NCI-H1417 treated with DMSO at 0.1 percent for 48 hours (cell line): ENCODE measurements around the gene CALD1.

Source experiments
- DNase-seq: peaks from one replicate; lab custom pipeline; 2025; lab: John Stamatoyannopoulos, UW

Gene CALD1

DNA sequence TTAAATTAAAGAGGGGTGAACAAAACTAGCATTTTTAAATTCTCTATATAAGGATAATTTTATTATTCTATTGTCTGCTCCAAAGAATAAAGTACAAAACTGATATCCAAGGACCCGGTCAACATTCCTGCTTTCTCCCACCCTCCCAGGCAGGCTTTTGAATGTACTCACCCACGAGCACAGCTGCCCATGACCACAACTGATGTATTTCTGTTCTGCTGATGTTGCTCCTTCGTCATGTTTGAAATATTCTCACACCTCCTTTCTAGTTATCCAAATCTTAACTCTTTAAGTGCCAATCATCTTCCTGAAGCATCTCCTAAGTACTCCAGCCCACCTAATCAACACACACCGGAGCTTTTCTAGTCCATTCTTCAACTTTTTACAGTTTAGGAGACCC lies 46.7 kb downstream of the CALD1 start:
- no peak for DNase-seq

DNA sequence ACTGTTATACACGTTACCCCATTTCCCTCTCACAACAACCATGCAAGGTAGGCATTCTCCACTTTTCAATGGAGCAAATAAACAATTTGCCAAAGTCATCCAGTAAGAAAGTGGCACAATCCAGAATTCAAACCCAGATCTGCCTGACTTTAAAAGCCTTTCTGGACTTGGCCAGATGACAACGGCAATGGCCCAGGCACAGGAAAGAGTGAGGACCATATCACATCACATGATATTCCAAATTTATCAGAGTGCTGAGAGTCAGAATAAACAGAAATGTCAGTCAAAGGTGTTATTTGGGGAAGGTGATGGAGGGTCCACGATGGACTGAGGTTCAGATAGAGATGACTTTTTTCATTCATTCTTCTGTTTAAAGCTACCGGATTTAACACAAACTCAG lies 48.0 kb downstream of the CALD1 start:
- DNase-seq = no peak

DNA sequence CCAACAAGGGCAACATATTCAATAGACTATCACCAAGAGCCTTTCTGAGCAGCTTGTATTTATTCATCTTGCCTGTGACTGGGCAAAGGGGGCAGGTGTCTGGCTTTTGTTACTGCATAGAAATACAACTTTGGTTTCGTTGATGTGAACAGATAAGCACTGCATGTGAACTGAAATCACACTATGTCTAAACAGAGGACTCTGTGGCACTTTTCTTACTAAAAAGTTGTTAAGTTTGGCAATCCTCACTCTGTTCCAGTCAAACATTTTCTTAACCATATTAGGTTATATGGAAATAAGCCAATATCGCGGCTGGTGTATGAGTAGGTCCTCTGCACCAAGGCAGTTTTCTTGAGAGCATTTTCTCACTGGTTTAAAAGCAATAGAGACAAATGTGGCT lies 48.5 kb downstream of the CALD1 start:
- no peak for DNase-seq

DNA sequence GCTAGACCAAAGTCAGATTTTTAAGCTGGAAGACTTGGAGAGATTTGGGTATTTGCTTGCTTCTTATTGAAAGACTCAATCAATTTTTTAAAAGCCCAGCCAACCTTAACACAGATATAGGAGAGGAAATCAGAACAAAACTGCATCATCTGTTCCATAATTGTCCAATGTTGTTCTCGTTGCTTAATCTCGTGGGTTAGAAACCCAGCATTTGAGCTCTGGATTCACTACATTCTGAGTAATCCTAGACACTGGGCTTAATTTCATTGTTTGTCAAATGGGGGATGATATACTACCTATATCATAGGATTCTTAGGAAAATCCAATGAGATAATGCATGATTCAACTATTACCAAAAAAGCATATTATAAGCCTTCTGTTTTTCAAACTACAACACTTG lies 48.9 kb downstream of the CALD1 start:
- DNase-seq = no peak

DNA sequence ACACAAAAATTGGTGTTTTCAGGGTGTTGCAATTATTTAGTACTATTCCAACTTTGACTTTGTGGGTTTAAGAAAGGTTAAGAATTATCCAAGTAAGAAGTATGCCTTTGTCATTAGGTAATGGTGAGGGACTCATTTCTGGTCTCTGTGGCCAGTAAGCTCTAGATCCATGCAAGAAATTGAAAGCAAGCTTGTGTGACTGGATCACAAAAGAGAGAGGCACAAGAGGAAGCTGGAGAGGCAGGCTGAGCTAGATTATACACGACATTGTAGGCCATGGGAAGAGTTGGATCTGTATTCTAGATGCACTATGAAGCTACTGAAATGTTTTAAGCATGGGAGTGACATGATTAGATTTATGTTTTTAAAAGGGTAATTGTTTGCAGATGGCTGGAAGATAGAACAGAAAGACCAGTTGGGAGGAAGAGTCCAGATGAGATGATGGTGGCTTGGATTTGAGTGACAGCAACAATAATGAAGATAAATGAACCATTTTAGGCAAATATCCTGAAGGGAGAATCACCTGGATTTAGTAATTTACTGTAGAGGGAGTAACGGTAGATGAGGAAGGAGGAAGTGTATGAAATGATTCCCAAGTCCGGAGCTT lies 50.0 kb downstream of the CALD1 start:
- DNase-seq = no peak

DNA sequence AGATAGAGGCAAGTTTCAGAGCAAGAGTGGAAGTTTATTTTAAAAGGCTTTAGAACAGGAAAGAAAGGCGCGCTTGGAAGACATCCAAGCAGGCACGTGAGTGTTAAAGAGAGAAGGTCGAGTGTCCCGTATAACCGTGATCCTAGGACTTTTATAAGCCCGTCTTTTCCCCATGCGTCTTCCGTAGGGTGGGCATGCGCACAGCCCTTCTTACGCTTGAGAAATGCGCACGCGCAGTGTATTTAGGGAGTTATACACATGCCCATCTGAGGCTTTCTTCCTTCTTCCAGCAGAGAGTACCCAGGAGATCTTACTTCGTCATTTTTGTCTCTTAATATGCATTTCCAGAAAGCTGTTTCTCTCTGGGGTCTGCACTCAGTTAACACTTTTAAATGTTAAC lies 52.4 kb downstream of the CALD1 start:
- DNase-seq = no peak

DNA sequence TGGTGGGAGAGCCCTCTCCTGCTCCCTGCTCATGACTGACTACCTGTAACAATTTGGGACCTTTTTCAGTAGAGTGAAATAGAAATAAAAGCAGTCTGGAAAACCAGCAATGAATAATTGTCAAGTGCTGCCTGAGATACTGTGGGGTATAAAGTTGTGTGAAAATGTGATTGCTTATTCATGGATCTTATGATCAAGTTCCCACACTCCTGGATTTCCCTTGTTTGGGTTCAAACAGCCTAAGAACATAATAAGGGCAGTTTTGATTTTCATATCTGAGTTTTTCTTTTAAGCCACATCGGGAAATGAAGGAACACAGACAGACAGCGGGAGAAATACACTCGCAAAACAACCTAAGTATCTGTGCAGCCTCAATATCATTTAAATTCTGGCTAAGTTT lies 52.9 kb downstream of the CALD1 start:
- no peak for DNase-seq

DNA sequence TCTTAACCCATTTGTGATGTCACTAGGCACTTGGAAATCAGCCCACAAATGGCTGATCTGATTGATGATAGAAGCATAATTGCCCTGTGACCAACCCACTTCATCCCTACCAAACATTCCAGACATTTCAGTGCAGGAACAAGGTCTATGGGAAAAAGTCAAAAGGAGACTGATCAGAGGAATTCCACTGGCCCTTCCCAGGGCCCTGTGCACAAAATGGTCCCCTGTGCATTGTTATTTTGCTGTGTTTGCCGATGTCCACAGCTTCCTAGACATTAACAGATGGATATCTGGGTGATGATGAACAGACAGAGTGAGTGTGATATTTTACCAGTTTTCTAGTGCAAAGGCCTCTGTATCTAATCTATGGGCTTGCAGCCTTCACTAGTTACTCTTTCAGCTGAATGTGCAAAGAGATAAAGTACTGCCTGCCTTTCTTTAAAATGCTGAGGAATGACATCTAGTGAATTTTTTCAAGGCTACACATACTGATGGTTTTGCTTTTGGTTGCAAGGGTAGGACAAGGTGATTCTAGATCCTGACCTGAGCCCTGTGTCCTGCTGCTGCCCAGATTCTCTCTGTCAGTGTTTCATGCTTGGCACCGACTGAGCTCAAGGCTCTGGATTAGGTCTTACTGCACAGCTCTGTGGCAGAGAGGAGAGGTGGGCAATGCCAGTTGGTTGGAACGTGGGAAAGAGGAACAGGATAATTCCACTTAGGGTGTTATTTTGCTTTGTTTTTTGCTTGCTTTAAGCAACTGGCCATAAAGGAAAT lies 55.4 kb downstream of the CALD1 start:
- DNase-seq = no peak

DNA sequence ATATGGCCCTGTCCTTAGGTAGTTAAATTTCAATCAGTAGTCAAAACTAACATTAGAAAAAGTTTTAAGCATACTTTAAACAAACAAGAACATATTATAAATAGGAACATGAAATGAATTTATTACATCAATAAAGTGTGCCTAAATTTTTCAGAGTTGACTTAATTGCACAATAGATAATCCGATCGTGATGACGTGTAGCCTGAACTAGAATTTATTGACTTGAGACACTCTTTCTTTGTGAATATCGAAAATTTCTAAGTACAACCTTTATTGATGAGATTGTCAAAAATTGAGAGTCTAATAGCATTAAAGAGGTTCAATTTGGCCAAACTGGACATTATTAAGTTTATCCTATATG lies 56.0 kb downstream of the CALD1 start:
- no peak for DNase-seq

DNA sequence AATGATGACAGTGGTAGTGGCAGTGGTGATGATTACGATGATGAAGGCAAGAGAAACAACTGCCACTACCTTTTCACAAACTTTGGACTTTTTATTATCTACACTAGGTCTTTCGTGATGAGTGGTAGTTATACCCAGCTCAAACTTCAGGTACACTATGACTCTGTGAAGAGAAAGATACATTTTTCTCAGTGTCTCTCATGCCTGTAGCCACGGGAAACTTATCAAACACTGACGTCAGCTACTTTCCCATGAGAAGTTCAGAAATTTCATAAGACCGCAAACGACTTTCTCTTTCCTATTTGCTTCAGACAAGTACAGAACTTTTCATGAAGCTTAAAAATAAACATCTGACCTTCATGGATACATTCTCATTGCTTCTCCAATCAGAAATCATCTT lies 57.0 kb downstream of the CALD1 start:
- no peak for DNase-seq

DNA sequence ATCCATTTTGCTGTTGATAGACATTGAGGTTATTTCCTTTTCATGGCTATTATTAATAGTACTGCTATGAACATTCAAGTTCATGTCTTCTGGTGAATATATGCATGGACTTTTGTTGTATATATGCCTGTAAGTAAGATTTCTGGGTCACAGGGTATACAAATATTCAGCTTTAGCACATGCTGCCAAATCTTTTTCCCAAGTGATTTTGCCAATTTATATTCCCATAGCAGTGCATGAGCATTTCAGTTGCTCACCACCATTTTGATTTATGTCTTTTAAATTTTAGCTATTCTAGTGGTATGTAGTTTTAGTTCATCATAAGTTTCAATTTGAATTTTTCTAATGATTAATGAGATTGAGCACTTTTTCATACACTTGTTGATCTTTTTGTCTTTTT lies 59.9 kb downstream of the CALD1 start:
- DNase-seq = no peak

DNA sequence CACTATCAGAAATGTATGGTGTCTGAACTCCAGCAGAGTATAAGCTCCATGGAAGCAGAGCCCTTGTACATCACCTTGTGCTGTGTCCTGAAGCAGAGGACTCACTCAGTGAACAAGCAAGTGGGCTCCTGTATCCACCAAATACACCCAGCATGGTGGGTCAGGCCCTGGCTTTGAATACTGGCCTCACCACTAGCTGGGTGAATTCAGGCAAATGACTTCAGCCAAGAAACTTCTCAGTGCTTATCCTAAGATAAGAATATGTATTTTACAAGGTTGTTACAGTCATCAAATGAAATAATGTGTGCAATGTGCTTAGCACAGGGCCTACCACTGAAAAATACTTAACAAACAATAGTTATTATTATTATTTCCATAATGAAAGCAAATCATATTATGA lies 62.6 kb downstream of the CALD1 start:
- DNase-seq = no peak

DNA sequence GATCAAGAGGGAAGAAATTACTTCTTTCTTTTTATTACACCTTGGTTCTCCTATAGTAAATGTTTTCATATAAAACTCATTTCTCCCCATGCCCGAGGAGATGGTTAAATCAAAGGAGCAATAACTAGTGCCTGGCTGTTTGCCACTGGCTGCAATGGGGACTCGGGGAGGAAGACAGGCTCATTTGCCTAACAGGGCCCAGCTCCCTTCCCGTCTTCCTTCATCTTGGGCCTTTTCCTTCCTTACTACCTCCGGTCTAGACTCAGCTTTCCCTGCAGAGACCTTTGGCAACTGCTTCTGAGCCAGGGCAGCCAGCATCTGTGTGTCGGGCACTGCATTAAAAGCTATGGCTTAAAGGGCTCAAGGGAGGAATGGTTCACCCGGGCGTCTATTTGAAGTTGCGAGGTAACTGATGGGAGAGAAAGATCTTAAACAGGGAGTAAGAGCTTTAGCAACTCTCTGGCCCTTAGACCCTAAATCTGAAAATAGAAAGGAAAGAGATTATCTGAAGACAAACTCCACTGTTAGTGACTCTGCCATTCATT lies 63.5 kb downstream of the CALD1 start:
- DNase-seq = no peak

DNA sequence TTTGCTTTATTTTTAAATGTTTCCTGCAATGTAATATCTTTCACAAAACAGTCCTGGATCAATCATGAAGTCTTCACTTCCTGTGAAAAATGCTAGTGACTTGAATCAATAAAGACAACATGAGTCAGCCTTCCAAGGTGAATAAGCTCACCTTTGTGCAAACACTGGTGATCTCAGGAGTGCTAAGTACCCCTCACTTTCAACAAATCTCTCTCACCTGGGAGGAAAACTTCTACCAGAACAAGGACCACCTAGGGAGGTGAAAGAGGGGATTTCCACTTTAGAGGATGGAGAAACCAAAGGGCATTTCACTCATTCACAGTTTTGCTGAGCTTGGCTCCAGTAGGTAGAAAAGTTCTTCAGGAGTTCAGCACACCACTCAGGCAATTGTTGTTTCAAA lies 64.8 kb downstream of the CALD1 start:
- no peak for DNase-seq

DNA sequence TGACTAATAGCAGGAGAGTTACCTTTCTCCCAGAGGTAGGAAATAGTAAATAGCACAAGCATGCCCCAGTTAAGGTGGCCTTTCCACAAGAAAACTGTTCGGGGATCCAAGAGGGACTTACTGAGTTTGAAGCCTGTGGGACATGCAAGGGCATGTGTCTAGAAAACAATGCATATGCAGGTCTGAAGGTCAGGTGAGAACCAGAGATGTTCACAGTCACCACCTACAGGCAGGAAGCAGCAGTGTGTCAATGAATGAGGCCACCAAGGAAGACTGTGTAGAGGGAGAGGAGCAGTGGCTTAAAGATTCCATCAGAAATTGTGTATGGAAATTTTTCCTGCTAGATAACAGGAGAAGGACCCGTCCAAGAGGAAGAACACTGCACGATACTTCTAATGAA lies 66.0 kb downstream of the CALD1 start:
- DNase-seq = no peak

DNA sequence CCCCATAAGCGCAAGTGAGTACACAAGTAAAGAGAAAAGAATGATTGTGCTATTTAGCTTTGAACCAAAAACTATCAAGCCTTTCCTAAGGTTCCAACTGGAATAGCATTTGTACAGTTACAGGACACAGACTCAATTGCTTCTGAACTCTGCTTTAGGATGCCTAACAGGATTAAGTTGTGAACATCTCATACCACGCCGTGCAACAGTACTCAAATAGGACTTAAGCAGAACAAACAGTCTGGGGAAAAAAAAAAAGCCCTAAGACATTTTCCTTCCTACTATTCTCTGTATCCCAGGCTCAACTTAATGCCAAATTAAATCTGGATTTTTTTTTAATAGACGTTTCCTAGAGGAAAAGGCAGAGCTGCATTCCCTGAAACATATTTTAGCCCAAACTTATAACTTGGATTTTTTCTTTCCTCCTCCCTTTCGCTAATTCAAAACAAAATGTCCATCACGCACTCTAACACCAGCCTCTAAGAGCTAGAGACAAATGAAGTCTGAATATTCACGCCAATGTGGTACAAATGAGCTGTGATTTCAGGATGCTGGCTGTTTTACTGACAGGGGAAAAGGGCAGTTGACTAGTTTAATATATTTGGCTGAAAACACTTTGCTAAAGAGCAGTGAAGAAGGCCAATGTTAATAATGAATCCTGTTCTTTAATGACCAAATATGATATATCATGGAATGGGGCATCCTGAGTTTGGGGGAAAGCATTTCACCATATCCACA lies 68.6 kb downstream of the CALD1 start:
- DNase-seq = no peak

DNA sequence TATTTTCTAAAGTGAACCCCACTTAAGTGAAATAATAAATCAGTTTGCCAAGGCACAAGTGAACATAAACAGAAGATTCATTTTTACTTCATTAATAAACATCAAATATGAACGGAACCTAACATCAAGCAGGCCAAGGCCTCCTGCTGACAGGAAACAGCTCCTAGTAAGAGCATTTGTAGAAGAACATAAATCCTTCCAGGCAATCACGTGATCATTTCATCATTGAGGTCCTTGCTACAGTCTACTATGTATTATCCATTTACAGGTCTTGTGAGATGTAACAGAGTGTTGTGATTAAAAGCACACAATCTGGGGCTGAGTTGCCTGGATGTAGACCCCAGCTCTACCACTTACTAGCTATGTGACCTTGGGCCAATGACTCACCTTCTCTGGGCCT lies 70.6 kb downstream of the CALD1 start:
- DNase-seq = no peak

DNA sequence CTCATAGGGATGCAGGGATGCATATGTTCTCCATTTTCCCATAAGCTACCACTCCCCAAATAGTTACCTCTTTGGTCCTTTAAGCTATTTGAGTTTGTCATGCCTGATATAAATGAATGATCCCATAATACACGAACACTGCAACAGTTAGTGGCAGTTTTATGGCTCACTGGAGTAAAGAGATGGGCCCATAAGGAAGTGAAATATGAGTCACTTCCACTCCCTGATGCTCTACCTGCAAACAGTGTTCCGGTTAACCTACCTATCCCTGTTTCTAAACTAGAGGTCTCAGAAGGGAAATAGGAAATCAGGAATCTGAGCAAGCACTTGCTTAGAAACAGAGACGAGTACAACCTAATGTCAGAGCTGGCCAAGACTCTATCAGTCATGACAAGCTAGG lies 71.7 kb downstream of the CALD1 start:
- no peak for DNase-seq

DNA sequence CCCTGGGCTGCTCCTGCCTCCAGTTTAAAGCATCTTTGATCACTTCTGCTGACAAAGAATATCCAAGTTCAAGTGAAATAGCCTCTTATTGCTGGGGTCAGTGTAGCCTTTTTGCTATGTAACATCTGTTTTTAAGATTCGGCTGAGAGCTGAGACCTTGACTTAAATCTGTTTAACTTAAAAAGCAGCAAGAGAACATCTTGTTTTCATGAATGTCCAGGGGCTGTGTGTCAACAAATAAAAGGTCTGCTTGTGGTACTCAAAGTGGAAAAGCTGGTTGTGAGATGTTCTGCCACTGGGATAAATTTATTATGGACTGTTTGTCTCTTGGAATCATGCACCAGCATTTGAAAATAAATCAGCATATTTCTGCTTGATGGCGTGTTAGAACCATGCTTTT lies 73.2 kb downstream of the CALD1 start:
- DNase-seq = no peak

DNA sequence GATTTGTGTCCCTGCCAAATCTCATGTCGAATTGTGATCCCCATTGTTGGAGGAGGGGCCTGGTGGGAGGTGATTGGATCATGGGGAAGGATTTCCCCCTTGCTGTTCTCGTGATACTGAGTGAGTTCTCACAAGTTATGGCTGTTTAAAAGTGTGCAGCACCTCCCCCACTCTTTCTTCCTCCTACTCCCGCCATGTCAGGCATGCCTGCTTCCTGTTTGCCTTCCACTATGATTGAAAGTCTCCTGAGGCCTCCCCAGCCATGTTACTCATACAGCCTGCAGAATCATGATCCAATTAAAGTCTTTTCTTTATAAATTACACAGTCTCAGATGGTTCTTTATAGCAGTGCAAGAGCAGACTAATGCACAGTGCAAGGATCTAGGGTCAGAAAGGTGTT lies 75.4 kb downstream of the CALD1 start:
- no peak for DNase-seq

DNA sequence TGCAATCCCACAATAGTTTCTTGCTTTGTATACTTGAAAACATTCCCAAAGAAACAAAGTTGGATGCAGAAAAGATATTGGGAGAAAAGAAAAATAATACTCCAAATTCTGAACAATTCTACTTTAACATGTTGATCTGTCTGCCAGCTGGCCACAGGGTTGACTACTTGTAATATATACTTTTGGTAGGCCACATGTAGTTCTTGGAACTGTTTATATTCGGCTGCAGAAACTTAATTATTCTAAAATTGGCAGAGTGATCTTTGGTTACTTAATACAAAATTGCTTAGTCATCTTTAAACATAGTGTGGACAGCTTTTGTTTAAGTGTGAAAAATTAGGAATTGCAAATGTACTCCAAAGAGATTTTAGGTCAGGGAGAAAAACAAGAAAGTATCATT lies 76.0 kb downstream of the CALD1 start:
- DNase-seq = no peak

DNA sequence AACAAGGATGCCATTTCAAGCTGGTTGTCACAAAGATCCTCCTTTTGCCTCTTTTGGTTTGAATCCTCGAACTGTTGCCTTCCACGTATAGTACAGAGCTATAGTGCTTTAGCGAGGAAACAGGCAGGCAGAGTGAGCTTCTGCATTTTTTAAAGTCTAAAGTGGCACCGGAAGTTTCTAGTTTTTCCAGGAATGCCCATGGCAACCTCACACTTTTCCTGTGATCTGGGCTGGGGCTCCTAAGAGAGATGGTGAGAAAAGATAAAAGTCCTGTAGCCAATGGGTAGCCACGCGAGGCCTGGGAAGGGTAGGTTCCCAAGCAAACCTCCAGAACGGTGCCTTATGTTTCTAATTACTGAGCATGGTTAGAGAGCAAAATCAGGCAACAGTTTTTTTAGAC lies 76.7 kb downstream of the CALD1 start:
- no peak for DNase-seq

DNA sequence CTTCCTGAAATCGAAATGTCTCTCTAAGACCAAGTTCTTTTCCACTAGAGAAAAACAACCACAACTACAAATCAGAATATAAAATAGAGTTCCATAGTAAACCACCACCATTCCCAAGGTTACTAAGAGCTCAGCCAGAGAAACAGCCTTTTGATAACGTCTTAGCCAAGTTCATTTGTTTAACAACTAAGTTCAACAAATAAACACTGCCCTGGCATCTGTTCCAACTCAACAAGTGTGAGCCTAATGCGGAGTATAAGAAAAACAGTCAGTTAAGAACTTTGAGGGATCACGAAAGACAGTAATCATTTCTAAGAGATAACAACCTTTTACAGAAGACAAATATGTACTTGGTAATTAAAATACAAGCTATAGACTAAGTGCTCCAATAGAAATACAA lies 77.3 kb downstream of the CALD1 start:
- no peak for DNase-seq
